WTC11 (cell line): ENCODE data around the gene PRUNE2. TPM values are rescaled to one million over a fixed set of nuclear protein-coding genes. Genes with fewer than 3 reads are reported as not detected.

Source experiments
- ATAC-seq: fragments of 200-7000 bp; cut with Tn5 transposase; 2 replicates; pipeline ENCODE4 v1.10.0; 2021; ENCODE audit warnings: mild to moderate bottlenecking, moderate library complexity
- CTCF ChIA-PET: fragments of 300-600 bp; sonication (Branson Sonifier 250); formaldehyde crosslinking; loops from one replicate; lab custom pipeline; 2021; ENCODE audit warnings: antibody characterized with exemption; lab: Charles Lee
- POLR2A ChIA-PET: fragments of 350-600 bp; sonication (Branson Sonifier 250); formaldehyde crosslinking; loops from one replicate; lab custom pipeline; 2021; ENCODE audit warnings: antibody characterized with exemption; lab: Charles Lee
- DNase-seq: peaks from one replicate; pipeline ENCODE4 v3.0.0; 2021; ENCODE audit warnings: low spot score
- H3K27ac Mint-ChIP-seq: 2 replicates; pipeline ENCODE4 v1.8.0; 2021; ENCODE audit warnings: mixed read lengths
- H3K27me3 Mint-ChIP-seq: 2 replicates; pipeline ENCODE4 v1.8.0; 2021; ENCODE audit warnings: low read depth, mild to moderate bottlenecking, moderate library complexity, mixed read lengths
- H3K36me3 Mint-ChIP-seq: 2 replicates; pipeline ENCODE4 v1.8.0; 2021; ENCODE audit warnings: mixed read lengths
- H3K4me1 Mint-ChIP-seq: 2 replicates; pipeline ENCODE4 v1.8.0; 2022; ENCODE audit warnings: mixed read lengths
- H3K4me3 Mint-ChIP-seq: 2 replicates; pipeline ENCODE4 v1.8.0; 2021; ENCODE audit warnings: mild to moderate bottlenecking, moderate library complexity, mixed read lengths
- H3K9me3 Mint-ChIP-seq: 2 replicates; pipeline ENCODE4 v1.8.0; 2021; ENCODE audit warnings: mixed read lengths
- AFF4 ChIP-seq: sonication (generic); formaldehyde crosslinking; IDR thresholded peaks from 2 replicates; pipeline ENCODE4 v1.8.1; 2023; ENCODE audit warnings: mild to moderate bottlenecking, missing genetic modification reagents, borderline replicate concordance
- ATF3 ChIP-seq: sonication (generic); formaldehyde crosslinking; conservative IDR thresholded peaks from 2 replicates; pipeline ENCODE4 v1.8.1; 2022; ENCODE audit warnings: mild to moderate bottlenecking, missing genetic modification reagents
- CREB1 ChIP-seq: sonication (generic); formaldehyde crosslinking; IDR thresholded peaks from 2 replicates; pipeline ENCODE4 v1.8.0; 2023; ENCODE audit warnings: mild to moderate bottlenecking, missing genetic modification reagents
- E2F5 ChIP-seq: sonication (generic); formaldehyde crosslinking; IDR thresholded peaks from 2 replicates; pipeline ENCODE4 v1.8.1; 2022; ENCODE audit warnings: mild to moderate bottlenecking, moderate library complexity, missing genetic modification reagents
- EMX1 ChIP-seq: fragments of 250-450 bp; sonication (Bioruptor Pico); IDR thresholded peaks from 2 replicates; pipeline ENCODE4 v1.8.0; 2021; ENCODE audit warnings: mild to moderate bottlenecking
- IRF2 ChIP-seq: sonication (generic); formaldehyde crosslinking; IDR thresholded peaks from 2 replicates; pipeline ENCODE4 v1.8.0; 2022; ENCODE audit warnings: low read depth, missing genetic modification reagents, borderline replicate concordance
- MAX ChIP-seq: sonication (generic); formaldehyde crosslinking; IDR thresholded peaks from 2 replicates; pipeline ENCODE4 v1.8.0; 2022; ENCODE audit warnings: mild to moderate bottlenecking, missing genetic modification reagents
- MLX ChIP-seq: sonication (generic); formaldehyde crosslinking; IDR thresholded peaks from 2 replicates; pipeline ENCODE4 v1.8.1; 2023; ENCODE audit warnings: mild to moderate bottlenecking, missing genetic modification reagents, moderate library complexity
- PRDM15 ChIP-seq: sonication (generic); formaldehyde crosslinking; IDR thresholded peaks from 2 replicates; pipeline ENCODE4 v1.8.0; 2022; ENCODE audit warnings: missing genetic modification reagents
- RELA ChIP-seq: sonication (generic); formaldehyde crosslinking; IDR thresholded peaks from 2 replicates; pipeline ENCODE4 v1.8.1; 2022; ENCODE audit warnings: missing genetic modification reagents, mild to moderate bottlenecking, borderline replicate concordance
- SP1 ChIP-seq: sonication (generic); formaldehyde crosslinking; conservative IDR thresholded peaks from 2 replicates; pipeline ENCODE4 v1.8.1; 2022; ENCODE audit warnings: missing genetic modification reagents
- TCF7 ChIP-seq: sonication (generic); formaldehyde crosslinking; IDR thresholded peaks from 2 replicates; pipeline ENCODE4 v1.8.0; 2022; ENCODE audit warnings: mild to moderate bottlenecking, low read depth, missing genetic modification reagents, moderate library complexity
- TEAD4 ChIP-seq: sonication (generic); formaldehyde crosslinking; IDR thresholded peaks from 2 replicates; pipeline ENCODE4 v1.8.0; 2022; ENCODE audit warnings: mild to moderate bottlenecking, missing genetic modification reagents
- ZBTB21 ChIP-seq: sonication (generic); formaldehyde crosslinking; IDR thresholded peaks from 2 replicates; pipeline ENCODE4 v1.8.1; 2023; ENCODE audit warnings: mild to moderate bottlenecking, missing genetic modification reagents, borderline replicate concordance
- ZNF232 ChIP-seq: sonication (generic); formaldehyde crosslinking; IDR thresholded peaks from 2 replicates; pipeline ENCODE4 v1.8.0; 2022; ENCODE audit warnings: mild to moderate bottlenecking, missing genetic modification reagents
- ZNF281 ChIP-seq: sonication (generic); formaldehyde crosslinking; IDR thresholded peaks from 2 replicates; pipeline ENCODE4 v1.8.0; 2023; ENCODE audit warnings: mild to moderate bottlenecking, missing genetic modification reagents
- ZNF512 ChIP-seq: sonication (generic); formaldehyde crosslinking; IDR thresholded peaks from 2 replicates; pipeline ENCODE4 v1.8.1; 2022; ENCODE audit warnings: missing genetic modification reagents, borderline replicate concordance
- total RNA-seq: library from RNA; stranded (reverse); gene quantifications from 3 replicates; pipeline ENCODE4 v1.2.3, GENCODE V29; 2021

PRUNE2 gene
- total RNA-seq, 1 experiment from 2014 or later, result 13.1 TPM

GRCh38 chr9:76913467-76913866 lies 7.6 kb upstream of the PRUNE2 start (continued):
- no peak for TF ChIP-seq AFF4
- no peak for TF ChIP-seq MLX
- no peak for TF ChIP-seq CREB1 (CRISPR knock-in tag)
- TF ChIP-seq MAX (CRISPR knock-in tag), result no peak
- TF ChIP-seq ZBTB21 (CRISPR knock-in tag), result no peak
- no peak for TF ChIP-seq SP1
- TF ChIP-seq ATF3 (CRISPR knock-in tag), result no peak
- no peak for TF ChIP-seq IRF2 (CRISPR knock-in tag)
- TF ChIP-seq TEAD4, result no peak
- TF ChIP-seq, all 79 proteins: peak for 0

- CTCF ChIA-PET, result no interaction called here
- POLR2A ChIA-PET, result no interaction called here
- Mint-ChIP-seq H3K36me3 (no peaks in the 10 kb centered on the region), H3K4me1 (peaks cover 31% of the 10 kb centered on the region), H3K27me3 (peaks cover 14% of the 10 kb centered on the region), H3K27ac (no peak overlapping the region), H3K4me3 (no peak overlapping the region), H3K9me3 (no peaks in the 10 kb centered on the region)
- no peak for TF ChIP-seq EMX1 (CRISPR knock-in tag)
- TF ChIP-seq TCF7, result no peak
- ATAC-seq, result 0 out of 2 replicates have a peak, but pooled peaks have one; percentile 28
- no peak for DNase-seq
Measured at GRCh38 chr9:76912636-76913275, 6.8 kb upstream of the PRUNE2 start.

GRCh38 chr9:76911971-76912370 lies 6.1 kb upstream of the PRUNE2 start:
- peaks cover 22% of the 10 kb centered on the region for H3K27me3 Mint-ChIP-seq
- no peak overlapping the region for H3K4me3 Mint-ChIP-seq
- no peak overlapping the region for H3K27ac Mint-ChIP-seq
- POLR2A ChIA-PET, result no interaction called here
- CTCF ChIA-PET, result interaction anchor here (0.7 kb wide), 1 partner anchor 637 kb away, joined by 3 read pairs; no protein-coding TSS in a partner anchor
- H3K36me3 Mint-ChIP-seq, result no peaks in the 10 kb centered on the region
- no peak for ATAC-seq
- H3K9me3 Mint-ChIP-seq, result no peaks in the 10 kb centered on the region
- no peak for DNase-seq
- peaks cover 28% of the 10 kb centered on the region for H3K4me1 Mint-ChIP-seq
- TF ChIP-seq ATF3 (CRISPR knock-in tag) (no peak), ZNF232 (no peak), EMX1 (CRISPR knock-in tag) (no peak), E2F5 (CRISPR knock-in tag) (no peak), ZNF281 (no peak), RELA (CRISPR knock-in tag) (no peak), ZNF512 (no peak), PRDM15 (CRISPR knock-in tag) (no peak)
